HG03432 (cell line): ENCODE measurements around the gene SH3TC1.

Experiments
- ATAC-seq: cut with Tn5 transposase; IDR thresholded peaks from one replicate; pipeline ENCODE4 v1.9.1; 2021; ENCODE audit warnings: mild to moderate bottlenecking, moderate library complexity; ENCODE audit not compliant: unreplicated experiment

SH3TC1 gene

GRCh38 chr4:8284391-8284790 is 85.3 kb downstream of the SH3TC1 start:
- ATAC-seq, result no peak

GRCh38 chr4:8285143-8285975 is 86.3 kb downstream of the SH3TC1 start:
- no peak for ATAC-seq

GRCh38 chr4:8285976-8286718 is 87.1 kb downstream of the SH3TC1 start:
- no peak for ATAC-seq

- no peak for ATAC-seq
These were observed 87.7 kb downstream of the SH3TC1 start for GRCh38 chr4:8286719-8287342.

GRCh38 chr4:8287343-8288280 is 88.5 kb downstream of the SH3TC1 start:
- no peak for ATAC-seq

- no peak for ATAC-seq
These were observed 90.2 kb downstream of the SH3TC1 start for GRCh38 chr4:8289151-8289750.

GRCh38 chr4:8289956-8290700 is 91.0 kb downstream of the SH3TC1 start:
- no peak for ATAC-seq

GRCh38 chr4:8290701-8290970 is 91.5 kb downstream of the SH3TC1 start:
- no peak for ATAC-seq
